GM19239 (cell line): ENCODE data around the gene AGFG1.
"Not testable (repeated sequence)": the region's sequence is repeated elsewhere in the genome, so short reads cannot be mapped to it uniquely, and the experiment has no call there.

Experiments used
- DNase-seq: peaks from one replicate; pipeline ENCODE4 v3.0.0; 2011; ENCODE audit warnings: low spot score; ENCODE audit not compliant: insufficient read length
- FAIRE-seq: peaks from 2 replicates; lab custom pipeline; 2011; peaks lifted over from hg19 to GRCh38; lab: Jason Lieb, UNC

AGFG1 gene

DNA sequence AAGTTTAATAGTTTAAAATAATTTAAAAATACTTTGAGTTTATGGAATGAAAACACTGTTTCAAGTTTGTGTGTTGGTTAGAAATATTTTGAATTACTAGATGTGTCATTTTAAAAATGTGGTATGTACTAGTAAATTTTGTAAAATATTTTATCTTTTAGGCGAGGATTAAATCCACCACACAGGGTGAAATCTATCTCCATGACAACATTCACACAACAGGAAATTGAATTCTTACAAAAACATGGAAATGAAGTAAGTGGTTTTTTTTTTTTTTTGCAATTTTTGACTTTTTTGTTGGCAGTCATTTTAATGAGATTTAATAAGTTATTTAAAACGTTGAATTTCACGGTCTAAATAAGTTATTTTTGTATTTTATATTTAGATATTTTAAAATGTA lies 19.4 kb downstream of the AGFG1 start:
- DNase-seq (no peak), FAIRE-seq (no peak)

DNA sequence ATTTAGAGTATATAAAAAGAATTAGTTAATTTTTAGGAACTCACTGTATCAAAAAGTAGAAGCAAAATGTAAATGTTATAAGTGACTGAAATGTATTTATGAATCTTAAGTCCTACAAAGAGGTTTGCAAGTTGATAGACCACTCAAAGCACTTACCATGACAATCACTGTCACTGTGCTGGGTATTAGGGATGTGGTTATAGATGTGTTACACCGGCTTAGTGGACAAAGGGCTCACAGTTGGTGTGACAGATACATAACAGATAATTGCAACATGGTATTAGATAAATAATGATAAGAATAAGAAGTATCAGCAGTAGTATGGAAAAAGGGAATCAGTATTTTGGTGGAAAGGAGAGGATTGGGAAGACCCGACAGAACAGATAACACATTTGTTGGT lies 21.6 kb downstream of the AGFG1 start:
- FAIRE-seq (no peak), DNase-seq (no peak)

DNA sequence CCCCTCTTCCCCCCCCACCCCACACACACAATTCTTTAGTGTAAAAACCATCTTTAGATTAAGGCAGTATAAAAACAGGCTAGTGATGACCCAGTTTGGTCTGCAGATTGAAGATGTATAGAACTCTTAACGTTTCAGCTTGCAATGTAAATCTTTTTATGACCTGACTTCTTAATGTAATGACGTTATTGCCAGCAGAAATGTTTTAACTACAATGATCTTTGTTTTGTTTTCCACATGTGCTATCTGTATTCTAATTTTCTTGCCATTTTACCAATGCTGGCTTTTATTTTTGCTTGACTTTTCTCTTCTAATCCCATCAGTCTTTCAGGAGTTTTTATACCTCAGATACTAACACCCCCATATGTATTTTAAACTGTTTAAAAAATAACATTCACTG lies 25.2 kb downstream of the AGFG1 start:
- no peak for DNase-seq
- FAIRE-seq, result peak; percentile 58

DNA sequence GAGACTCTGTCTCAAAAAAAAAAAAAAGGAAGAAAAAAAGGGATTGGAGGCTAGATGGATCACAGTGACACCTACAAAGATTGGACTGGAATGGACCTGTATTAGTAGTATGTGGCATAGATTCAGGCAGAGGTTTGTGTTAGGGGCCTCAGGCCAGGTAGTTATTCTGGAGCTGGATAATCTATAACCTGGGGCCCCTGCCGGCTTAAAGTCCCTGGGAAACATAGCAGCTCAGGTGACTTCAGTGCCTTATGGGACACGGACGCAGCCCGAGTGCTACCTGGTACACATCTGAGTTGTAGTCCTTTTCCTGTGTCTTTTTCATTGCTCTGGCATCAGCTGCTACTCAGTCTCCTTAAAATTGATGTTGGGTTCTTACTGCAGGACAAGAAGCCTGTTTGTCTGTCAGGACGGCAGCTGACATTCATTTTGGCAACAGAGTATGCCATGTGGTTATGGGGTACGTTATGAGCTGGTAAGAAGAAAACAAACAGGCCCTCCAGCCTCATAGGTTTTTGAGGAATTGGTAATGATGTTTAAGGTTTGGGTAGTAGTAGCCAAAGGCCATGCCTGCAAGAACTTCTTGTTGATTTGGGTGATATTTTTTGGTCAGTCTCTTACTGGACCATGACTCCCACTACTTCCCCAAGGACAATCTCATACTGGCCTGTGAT lies 27.8 kb downstream of the AGFG1 start:
- DNase-seq, result no peak
- no peak for FAIRE-seq

DNA sequence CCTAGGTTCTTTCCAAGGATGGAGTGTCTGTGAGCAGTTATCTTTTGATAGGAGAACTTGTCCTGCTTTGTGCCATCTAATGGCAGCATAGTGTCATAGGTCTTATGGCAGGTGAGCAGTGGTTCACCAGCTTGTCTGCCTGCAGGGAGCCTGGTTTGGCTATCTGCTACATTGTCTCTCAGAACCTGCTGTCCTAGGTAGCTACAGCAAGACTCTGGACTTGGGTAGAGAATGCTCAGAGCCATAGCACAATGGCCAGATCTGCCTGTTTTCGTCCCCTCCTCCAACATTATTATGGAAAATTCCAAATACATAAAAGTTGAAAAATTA lies 28.3 kb downstream of the AGFG1 start:
- FAIRE-seq (no peak), DNase-seq (no peak)

DNA sequence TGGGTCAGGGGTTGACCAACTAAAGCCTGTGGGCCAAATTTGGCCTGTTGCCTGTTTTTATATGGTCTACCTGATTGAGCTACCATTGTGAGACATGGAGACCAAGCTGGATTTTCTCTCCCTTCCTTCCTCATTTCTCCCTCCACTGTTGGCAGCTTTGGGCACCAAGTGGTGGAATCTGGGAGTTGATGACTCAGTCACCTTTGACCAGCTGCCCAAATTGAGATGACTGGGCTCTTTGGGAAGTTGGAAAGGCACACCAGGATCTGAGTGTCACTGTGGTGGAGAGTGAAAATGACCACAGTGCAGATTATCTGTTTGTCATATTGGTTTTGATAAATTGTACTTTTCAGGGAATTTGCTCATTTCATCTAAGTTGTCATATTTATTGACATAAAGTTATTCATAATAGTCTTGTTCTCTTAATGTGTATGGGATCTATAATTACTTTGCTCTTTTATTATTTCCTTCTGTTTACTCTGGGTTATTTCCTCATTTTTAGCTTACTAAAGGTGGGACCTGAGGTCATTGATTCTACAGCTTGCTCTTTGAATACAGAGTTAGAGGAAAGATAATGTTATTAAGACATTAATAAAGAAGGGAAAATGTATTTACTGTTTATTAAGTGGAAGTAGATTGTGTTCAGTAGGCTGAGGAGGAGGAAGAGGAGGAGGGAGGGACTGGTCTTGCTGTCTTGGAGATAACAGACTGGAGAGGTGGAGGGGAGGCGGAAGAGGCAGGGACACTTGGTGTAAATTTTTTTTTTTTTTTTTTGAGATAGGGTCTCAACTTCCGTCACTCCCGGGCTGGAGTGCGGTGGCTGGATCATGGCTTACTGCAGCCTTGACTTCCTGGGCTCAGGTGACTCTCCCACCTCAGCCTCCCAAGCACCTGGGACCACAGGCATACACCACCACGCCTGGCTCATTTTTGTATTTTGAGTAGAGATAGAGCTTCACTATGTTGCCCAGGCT lies 31.8 kb downstream of the AGFG1 start:
- DNase-seq (no peak), FAIRE-seq (no peak)

DNA sequence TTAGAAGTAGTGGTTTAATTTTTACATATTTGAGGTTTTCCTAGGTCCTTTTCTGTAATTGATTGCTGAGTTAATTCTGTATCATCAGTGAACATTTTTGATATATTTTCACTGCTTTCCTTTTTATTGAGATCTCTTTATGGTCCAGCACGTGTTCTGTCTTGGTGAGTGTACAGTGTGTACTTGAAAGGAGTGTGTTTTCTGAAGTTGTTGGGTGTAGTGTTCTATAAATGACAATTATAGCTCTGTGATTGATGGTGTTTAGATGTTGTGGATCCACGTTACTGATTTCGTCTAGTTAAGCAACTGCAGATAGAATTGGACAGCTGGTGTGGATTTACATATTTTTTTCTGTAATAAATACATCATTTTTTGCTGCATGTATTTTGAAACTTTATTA lies 32.7 kb downstream of the AGFG1 start:
- FAIRE-seq (no peak), DNase-seq (no peak)

DNA sequence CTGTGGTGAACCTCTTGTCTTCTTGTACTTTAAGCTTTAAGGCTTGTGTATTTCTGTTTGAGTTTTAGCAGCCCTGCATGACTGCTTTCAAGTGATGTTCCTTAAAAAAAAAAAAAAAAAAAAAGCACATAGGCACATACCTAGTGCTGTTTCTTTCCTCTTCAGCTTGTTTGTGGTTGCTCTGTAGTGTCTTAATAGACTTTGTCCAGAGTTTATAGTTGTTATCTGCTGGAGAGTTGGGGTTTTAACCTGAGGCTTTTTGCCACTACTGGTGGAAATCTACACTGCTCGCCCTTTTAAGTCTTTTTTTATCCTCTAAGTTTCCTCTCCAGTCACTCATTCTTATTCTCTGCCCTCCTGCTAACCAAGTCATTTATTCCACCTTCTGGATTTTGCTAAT lies 34.5 kb downstream of the AGFG1 start:
- DNase-seq, result no peak

DNA sequence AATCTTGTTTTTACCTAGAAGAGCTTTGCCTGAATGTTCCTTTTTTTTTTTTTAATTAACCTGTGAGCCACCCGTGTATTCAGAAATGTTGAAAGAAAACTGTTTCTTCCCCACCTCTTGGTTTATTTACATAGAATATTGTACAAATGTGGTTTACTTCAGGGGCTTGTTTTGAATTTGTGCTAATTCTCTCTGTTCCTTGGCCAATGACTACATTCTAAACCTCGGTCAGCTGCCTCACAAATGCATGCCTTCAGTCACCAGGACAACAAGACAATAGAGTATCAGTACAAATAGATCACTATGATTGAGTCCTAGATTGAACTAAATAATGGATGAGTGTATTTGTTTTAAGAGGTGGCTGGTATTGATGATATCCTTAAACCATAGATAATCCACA lies 36.0 kb downstream of the AGFG1 start:
- FAIRE-seq, result peak; percentile 62
- no peak for DNase-seq

More for the DNA sequence above, 34.5 kb downstream of the AGFG1 start:
- FAIRE-seq, result peak; percentile 55

DNA sequence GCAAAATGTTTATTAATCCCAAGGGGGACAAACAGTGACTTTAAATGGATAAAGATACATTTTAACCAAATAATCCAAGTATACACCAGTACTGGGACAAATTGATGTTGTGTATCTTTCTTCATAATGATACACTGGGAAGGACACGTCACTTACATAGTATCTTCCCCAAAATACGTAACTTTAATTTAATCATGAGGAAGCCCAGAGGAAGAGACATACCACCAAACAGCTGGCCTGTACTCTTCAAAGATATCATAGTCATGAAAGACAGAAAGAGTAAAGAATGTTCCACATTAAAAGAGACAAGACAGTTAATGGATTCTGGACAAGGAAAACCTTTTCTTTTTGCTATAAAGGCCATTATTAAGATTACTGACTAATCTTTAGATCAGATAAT lies 37.1 kb downstream of the AGFG1 start:
- DNase-seq (no peak), FAIRE-seq (peak; percentile 42)

DNA sequence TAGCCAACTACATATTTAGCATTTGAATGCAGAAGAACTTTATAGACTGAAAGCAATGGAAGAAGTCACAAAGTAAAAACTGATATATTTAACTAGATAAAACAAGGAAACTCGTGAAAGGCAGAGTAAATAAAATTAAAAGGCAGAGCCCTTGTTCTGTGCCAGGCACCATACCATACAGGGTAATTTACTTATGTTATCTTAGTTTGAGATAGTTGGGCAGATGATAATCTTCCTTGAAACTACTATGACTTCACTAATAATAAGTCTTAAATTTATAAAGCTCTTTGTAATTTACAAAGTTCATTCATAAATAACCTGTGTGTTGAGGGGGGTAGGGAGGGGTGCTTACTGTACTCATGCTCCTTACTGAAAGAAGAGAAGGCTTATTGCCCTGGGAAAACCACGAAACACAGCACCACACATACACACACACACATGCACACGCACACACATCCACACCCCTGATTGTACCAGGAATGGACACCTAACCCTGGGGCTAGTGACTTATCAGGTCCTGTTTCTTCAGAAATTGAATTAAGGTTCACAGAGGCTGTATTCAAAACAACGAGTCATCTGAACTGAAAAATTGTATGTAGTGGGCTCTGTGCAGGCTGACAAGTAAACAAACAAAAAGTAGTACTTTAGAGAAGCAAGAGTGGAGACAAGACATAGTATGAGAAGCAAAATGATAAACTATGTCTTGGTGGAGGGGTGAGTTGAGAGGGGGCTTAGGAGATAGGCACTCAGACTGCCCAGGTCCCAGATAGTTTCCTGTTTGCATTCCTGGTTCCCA lies 38.1 kb downstream of the AGFG1 start:
- no peak for DNase-seq
- FAIRE-seq, result no peak

DNA sequence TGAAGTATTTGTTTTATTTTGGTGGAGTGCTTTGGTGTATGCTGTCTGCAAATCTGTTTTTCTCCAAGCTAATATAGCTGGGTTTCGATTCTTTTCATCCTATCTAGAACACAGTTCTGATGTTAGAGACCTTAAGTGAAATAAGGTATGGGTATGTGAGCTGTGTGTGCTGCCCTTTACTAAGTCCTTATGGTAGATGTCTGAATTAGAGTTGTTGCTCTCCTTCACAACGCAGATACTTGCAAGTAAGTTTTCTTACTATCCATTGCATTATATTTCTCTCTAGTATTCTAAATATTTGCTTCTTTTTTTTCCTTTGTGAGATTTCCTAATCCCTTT lies 38.6 kb downstream of the AGFG1 start:
- FAIRE-seq, result no peak
- no peak for DNase-seq

DNA sequence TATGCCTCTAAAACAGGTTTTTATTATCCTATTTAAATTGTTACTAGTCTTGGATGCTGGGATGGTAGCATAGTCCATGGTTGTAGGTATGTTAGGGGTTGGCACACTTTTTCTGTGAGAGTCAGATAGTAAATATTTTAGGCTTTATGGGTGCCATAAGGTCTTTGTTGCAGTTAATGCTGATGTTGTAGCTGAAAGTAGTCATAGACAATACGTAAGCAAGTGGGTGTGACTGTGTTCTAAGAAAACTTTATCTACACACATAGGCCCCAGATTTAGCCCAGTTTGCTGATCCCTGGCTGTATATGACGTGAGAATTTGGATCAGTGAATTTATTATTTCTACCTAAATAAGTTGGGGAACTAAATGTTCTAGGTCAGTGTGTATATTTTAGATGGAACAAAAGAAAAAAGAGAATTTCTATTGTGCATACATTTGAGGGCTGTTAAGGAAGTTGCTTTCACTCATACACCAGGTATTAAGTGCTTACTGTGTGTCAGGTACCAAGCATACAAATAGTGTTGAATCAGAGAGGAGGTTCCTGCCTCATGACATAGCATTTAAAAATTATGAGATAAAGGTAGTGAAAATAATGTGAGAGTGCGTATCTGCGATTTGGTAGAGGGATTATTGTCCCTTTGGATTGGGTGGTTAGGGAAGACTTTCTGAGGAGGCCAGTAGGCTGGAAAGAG lies 39.4 kb downstream of the AGFG1 start:
- DNase-seq, result no peak
- FAIRE-seq, result no peak

DNA sequence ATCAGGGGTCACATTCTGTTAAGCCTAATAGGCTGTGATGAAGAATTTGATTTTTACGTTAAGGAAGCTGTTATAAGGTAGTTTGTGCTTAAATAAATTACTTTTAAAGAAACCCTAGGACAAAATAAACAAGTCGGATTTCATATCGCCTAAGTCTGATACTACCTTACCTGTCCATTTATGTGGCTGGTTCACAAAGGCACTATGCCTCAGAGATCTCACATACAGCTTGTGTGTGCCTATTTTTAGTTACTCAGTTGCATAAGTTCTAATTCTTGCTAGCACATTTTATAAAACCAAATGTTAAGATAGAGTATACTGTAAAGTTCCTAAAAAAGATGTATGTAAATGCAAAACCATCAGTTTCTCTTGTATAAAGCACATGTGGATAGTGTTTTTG lies 40.0 kb downstream of the AGFG1 start:
- DNase-seq (no peak), FAIRE-seq (no peak)

DNA sequence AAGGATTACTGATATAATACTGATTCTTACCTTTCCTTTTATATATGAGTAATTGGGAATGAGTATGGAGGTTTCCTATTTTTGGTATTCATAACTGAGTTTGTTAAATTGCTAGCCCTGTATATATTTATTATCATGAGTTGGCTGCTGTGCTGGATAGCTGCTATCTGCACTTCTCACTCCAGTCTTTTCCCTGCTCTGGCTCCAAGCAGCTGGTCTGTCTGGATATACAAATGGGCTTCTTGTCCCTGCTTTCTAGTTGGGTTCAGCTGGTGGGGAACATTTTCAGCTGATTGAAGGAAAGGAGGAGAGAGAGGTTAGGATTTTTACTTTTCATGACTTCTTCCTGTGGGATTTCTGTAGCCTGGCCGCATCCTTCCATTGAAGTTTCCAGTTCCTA lies 41.2 kb downstream of the AGFG1 start:
- no peak for FAIRE-seq
- DNase-seq, result no peak

DNA sequence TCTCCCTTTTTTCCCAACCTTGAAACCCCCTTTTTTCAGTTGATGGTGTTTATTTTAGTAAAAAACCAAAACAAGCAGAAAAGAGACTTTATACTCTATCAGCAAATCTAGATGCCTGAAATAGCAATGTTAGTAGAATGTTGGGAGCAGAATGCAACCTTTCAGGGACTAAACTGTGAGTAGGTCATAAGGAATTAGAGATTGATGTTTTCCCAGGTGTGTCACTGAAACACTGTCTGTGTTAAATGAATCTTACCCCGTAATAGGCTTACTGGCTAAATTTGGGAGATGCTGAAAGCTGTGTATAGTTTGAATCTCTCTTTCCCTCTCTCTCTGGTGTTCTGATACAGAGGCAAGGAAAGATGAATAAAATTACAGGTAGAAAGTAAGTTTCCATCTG lies 43.8 kb downstream of the AGFG1 start:
- DNase-seq, result no peak
- peak; percentile 18 for FAIRE-seq

DNA sequence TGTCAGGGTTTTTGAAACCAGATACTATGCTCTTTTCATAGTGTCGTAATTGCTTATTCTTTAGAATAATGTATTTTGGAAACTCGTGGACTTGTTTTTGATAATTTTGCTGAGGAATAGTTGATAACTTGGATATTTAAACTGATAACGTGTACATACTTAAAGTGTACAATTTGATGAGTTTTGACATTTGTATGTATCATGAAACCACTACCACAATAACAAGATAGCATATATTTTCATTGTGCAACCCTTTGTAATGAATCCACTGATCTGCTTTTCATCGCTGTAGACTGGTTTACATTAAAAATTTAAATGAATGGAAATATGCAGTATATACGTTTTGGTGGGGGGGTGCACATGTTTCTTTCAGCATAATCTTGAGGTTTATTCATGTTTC lies 45.8 kb downstream of the AGFG1 start:
- peak; percentile 8 for FAIRE-seq
- DNase-seq, result no peak

DNA sequence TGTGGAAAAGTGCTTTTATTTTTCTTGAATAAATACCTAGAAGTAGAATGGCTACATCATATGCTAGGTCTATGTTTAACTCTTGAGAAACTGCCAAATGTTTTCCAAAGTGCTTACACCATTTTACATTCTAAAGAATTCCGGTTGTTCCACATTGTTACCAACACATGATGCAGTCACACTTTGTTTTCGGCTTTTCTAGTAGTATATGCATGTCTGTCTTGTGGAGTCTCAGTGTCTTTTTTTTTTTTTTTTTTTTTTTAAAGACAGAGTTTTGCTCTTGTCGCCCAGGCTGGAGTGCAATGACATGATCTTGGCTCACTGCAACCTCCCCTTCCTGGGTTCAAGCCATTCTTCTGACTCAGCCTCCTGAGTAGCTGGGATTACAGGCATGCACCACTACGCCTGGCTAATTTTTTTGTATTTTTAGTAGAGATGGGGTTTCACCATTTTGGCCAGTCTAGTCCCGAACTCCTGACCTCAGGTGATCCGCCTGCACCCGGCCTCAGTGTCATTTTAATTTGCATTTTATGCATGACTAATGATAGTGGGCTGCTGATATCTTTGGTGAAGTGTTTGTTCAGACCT lies 46.4 kb downstream of the AGFG1 start:
- not testable (repeated sequence) for FAIRE-seq, DNase-seq

DNA sequence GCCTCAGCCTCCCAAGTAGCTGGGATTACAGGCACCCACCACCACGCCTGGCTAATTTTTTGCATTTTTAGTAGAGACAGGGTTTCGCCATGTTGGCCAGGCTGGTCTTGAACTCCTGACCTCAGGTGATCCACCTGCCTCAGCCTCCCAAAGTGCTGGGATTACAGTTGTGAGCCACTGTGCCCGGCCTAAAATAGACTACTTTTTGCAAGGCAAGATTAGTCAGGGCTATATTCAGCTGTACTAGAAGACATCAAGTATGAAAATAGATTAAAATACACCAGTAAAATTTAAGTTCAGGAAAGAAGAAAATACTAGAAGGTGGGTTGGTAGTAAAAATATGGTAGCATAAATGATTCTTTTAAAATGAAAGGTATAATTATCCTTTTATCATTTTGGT lies 49.2 kb downstream of the AGFG1 start:
- DNase-seq, FAIRE-seq: not testable (repeated sequence)

DNA sequence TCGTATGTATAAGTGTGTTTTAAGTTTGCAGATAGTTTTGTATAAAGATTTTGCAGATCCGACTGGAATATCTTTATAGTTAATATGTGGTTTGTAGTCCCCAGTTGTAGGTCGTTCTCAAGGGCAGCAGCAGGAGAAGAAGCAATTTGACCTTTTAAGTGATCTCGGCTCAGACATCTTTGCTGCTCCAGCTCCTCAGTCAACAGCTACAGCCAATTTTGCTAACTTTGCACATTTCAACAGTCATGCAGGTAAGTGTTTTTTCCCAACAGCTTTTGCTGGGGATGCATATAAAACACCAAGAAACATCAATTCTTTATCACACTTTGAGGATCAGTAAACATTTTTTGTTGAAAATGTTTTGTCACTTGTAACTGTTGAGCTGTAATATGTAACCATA lies 52.7 kb downstream of the AGFG1 start:
- DNase-seq (no peak), FAIRE-seq (no peak)
